Fibroblast of pulmonary artery (primary cell): ENCODE measurements around the gene HP.

Source experiments
- DNase-seq: peaks from one replicate; pipeline ENCODE4 v3.0.0-alpha.2; 2010; ENCODE audit warnings: low read depth
- H3K4me3 ChIP-seq: replicated peaks from 2 replicates; pipeline ENCODE4 v1.5.1; 2011; ENCODE audit warnings: low read depth, mild to moderate bottlenecking, control low read depth, low read length, moderate library complexity
- TF ChIP-seq, protein P1 (sequence below): IDR thresholded peaks from 2 replicates; pipeline ENCODE4 v1.5.1; 2011; ENCODE audit warnings: mild to moderate bottlenecking, control low read depth, low read length, inconsistent platforms; ENCODE audit errors: missing control alignments

Gene HP

DNA sequence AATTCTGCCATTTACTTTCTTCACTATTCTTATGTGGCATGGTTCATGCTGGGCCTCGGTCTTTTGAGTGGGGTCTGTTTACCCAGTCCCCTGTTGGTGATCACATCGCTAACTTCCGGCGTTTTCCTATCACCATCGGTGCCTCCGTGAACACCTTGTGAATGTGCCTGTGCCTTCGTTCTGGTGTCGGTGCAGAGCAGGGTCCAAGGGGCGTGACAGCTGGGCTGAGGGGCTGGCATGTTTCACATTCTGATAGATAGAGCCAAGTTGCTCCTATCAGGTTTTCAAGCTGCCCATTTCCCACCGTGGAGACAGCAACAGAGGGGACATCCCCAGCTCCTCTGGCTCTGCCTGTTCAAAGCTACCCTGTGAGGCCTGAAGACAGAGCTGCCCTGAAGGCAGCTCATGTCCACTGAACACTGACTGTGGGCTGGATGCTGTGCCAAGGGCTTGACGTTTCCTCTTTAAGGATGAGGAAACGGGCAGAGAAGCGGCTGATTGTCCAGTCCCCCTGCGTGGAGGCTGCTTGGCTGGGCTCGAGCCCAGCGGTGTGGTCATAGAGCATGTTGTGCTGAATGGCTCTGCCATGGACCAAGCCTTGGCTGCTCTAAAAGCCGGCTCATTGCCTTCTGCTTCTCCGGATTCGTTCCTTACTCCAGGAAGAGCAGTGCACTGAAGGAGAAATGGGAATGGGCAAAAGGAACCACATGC is 28.7 kb upstream of the HP start:
- no peak overlapping the region for H3K4me3 ChIP-seq
- no peak for DNase-seq
- TF ChIP-seq, protein P1, sequence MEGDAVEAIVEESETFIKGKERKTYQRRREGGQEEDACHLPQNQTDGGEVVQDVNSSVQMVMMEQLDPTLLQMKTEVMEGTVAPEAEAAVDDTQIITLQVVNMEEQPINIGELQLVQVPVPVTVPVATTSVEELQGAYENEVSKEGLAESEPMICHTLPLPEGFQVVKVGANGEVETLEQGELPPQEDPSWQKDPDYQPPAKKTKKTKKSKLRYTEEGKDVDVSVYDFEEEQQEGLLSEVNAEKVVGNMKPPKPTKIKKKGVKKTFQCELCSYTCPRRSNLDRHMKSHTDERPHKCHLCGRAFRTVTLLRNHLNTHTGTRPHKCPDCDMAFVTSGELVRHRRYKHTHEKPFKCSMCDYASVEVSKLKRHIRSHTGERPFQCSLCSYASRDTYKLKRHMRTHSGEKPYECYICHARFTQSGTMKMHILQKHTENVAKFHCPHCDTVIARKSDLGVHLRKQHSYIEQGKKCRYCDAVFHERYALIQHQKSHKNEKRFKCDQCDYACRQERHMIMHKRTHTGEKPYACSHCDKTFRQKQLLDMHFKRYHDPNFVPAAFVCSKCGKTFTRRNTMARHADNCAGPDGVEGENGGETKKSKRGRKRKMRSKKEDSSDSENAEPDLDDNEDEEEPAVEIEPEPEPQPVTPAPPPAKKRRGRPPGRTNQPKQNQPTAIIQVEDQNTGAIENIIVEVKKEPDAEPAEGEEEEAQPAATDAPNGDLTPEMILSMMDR: no peak

DNA sequence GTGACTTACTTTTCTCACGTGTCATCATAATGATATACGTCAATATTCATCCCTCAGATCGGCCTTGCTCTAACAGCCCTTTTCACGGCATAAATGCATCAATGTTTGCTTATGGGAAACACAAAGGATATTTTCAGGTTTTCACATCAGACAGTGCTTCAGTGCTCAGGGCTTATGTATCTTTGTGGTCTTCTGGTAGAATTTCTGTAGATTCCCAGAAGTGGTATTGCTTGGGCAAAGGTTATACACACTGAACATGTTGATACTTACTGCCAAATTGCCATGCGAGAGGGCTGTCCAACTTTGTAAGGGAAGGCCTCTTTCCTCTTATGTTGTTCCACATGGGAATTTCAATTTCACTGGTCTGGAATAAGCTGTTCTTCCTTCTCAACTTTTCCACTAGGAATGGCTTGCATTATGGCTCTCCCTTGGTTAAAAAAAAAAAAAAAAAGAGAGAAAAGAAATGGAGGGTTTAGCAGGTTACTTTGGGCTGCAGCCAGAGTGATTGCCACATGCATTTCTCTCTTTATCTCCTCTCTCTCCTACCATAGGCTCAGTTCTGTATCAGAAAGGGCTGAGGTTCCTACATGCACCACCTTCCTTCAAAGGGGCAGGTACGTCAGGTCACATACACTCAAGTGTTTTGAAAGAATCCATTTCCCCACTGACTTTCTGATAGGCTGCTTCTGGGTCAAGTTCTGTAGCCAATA is 26.5 kb upstream of the HP start:
- TF ChIP-seq, protein P1: no peak
- no peak for DNase-seq

DNA sequence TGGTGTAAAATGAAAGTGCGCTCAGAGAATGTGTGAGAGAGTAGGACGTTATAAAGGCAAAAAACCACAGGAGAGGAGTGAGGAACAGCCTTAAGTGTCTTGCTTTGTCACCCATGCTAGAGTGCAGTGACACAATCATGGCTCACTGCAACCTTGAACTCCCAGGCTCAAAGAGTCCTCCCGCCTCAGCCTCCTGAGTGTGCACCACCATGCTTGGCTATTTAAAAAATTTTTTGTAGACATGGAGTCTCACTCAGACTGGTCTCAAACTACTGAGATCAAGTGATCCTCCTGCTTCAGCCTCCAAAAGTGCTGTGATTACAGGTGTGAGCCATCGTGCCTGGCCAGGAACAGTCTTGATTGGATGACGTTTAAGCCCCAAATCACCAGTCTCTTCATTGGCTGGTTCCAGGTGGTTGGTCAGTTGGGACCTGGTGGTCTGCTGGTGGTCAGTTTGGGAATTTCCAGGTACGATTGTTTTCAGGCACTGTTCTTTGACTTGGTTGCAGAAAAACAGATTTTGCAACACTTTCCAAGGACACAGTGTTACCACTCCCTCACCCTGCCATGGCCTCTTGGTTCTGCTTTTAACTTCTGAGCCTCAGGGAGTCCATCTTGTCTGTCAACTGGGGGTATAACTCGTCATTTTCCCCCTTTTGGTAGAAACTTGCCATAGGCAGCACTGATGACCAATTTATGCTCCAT is 24.6 kb upstream of the HP start:
- DNase-seq: no peak
- no peak overlapping the region for H3K4me3 ChIP-seq
- TF ChIP-seq, protein P1: no peak

More for the DNA sequence above, 26.5 kb upstream of the HP start:
- no peak overlapping the region for H3K4me3 ChIP-seq

DNA sequence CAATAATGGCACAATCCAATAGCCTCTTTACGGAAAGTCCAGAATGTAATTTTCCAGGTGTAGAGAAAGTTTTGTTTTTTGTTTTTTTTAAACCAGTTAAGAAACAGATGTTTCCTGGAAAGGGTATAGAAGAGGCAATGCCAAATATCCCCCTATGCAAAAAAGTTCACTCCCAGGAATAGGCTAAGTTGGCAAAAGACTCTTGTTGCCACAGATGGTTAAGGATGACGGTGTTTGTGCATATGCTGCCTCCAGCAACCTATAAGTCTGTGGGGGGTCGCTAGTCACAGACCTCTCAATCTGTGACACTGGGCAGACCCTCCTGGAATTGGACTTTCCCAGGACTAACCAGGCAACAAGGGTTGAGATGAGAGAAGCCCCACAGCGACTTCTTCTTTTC is 20.9 kb upstream of the HP start:
- TF ChIP-seq, protein P1: no peak
- DNase-seq: no peak
- H3K4me3 ChIP-seq: no peak overlapping the region

DNA sequence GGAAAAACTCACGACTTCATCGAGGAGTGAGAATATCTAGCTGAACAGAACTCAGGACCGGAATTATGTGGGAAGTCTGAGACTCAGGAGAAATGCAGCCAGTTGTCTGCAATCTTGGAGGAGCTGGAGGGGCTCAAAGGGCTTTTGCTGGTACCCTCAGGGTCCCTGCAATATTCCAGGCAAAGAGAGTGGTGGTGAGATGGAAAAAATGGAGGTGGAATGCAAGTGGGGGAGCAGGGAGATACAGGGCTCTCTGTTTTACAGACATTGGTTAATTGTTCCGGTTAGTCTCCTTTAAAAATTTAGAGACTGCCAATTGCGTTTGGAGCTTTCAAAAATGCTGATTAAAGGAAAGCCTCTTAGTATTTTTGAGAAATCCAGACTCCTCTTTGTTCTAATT is 18.2 kb upstream of the HP start:
- DNase-seq: no peak
- TF ChIP-seq, protein P1: no peak
- no peak overlapping the region for H3K4me3 ChIP-seq

DNA sequence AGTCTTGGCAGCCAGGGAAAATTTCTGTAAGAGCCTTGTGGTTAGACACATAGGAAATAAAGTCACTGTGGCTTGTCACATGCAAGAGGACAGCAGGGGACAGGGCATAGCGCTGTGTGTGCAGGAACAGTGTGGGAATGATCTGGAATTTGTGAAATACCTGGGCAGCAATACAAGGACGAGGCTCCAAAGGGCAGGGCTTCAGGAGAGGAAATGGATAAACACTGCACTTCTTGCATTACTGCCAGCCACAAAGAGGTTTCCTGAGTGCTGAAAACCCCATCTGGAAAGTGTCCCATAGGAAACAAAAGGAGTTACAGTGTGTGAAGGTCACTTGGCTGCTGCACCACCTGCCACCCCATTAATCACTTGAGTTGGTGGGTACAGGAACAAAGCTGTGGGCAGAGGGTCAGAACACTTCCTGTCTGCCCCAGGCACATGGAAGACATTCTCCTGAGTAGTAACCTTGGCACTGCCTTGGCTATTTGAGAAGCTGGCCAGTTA is 12.1 kb upstream of the HP start:
- DNase-seq: no peak
- TF ChIP-seq, protein P1: no peak
- no peak overlapping the region for H3K4me3 ChIP-seq
